Smooth muscle cell (in vitro differentiated cells): ENCODE measurements around the gene FMO5. TPM values are rescaled to one million over a fixed set of nuclear protein-coding genes. Genes with fewer than 3 reads are reported as not detected.

Source experiments
- DNase-seq: peaks from one replicate; lab custom pipeline; 2025; ENCODE audit not compliant: unreplicated experiment; lab: John Stamatoyannopoulos, UW
- H2AFZ ChIP-seq: fragments of 200-600 bp; sonication (generic); 2 replicates; pipeline ENCODE4 v1.6.0; 2016; ENCODE audit warnings: antibody characterized with exemption, low read depth, mild to moderate bottlenecking
- H3F3A ChIP-seq: fragments of 200-600 bp; sonication (generic); 2 replicates; pipeline ENCODE4 v1.6.0; 2017; ENCODE audit warnings: antibody characterized with exemption, low read depth
- H3K27ac ChIP-seq: fragments of 200-600 bp; sonication (generic); 2 replicates; pipeline ENCODE4 v1.5.1; 2016; ENCODE audit warnings: low read depth, mild to moderate bottlenecking
- H3K27me3 ChIP-seq: fragments of 200-600 bp; sonication (generic); 2 replicates; pipeline ENCODE4 v1.6.1; 2016; ENCODE audit warnings: low read depth, mild to moderate bottlenecking
- H3K36me3 ChIP-seq: fragments of 200-600 bp; sonication (generic); 2 replicates; pipeline ENCODE4 v1.5.1; 2016; ENCODE audit warnings: low read depth
- H3K4me1 ChIP-seq: fragments of 200-600 bp; sonication (generic); 2 replicates; pipeline ENCODE4 v1.5.1; 2016; ENCODE audit warnings: low read depth
- H3K4me2 ChIP-seq: fragments of 200-600 bp; sonication (generic); 2 replicates; pipeline ENCODE4 v1.6.0; 2016; ENCODE audit warnings: mild to moderate bottlenecking
- H3K4me3 ChIP-seq: fragments of 200-600 bp; sonication (generic); 2 replicates; pipeline ENCODE4 v1.5.1; 2016; ENCODE audit warnings: mild to moderate bottlenecking
- H3K79me2 ChIP-seq: fragments of 200-600 bp; sonication (generic); 2 replicates; pipeline ENCODE4 v1.6.0; 2016; ENCODE audit warnings: low read depth, mild to moderate bottlenecking
- H3K9ac ChIP-seq: fragments of 200-600 bp; sonication (generic); 2 replicates; pipeline ENCODE4 v1.6.0; 2016; ENCODE audit warnings: low read depth
- H3K9me3 ChIP-seq: fragments of 200-600 bp; sonication (generic); replicated peaks from 2 replicates; pipeline ENCODE4 v1.5.1; 2016; ENCODE audit warnings: low read depth
- H4K20me1 ChIP-seq: fragments of 200-600 bp; sonication (generic); 2 replicates; pipeline ENCODE4 v1.6.0; 2016; ENCODE audit warnings: low read depth
- CTCF ChIP-seq: fragments of 200-600 bp; sonication (generic); IDR thresholded peaks from 2 replicates; pipeline ENCODE4 v1.5.1; 2017; ENCODE audit warnings: borderline replicate concordance, mild to moderate bottlenecking, antibody characterized with exemption; ENCODE audit not compliant: insufficient read depth, poor library complexity, severe bottlenecking
- WGBS: methylation state at CpG from one replicate; pipeline ENCODE4 v1.1.7; 2016; ENCODE audit warnings: low lambda C conversion rate; 5-methylcytosine and 5-hydroxymethylcytosine counted together
- polyA plus RNA-seq: library from polyadenylated mRNA; unstranded; fragments of >200 nt; fragmentation: Nextera tagmentation; extraction: Ambion mirVana; gene quantifications from 2 replicates; pipeline ENCODE4 v1.2.1, GENCODE V29; 2016
- total RNA-seq: library from RNA; depleted of rRNA; stranded (reverse); fragments of >200 nt; gene quantifications from 2 replicates; pipeline ENCODE4 v1.2.3, GENCODE V29; 2014

The FMO5 gene
- total and polyA plus RNA-seq, 2 experiments from 2014 or later = 0.49 to 1.9 TPM

GRCh38 chr1:147245129-147245528 is 20.0 kb upstream of the FMO5 start:
- 88% methylated on average over 6 of the region's 6 CpGs for WGBS
- no peak overlapping the region for H2AFZ ChIP-seq
- no peak overlapping the region for H3K4me2 ChIP-seq
- no peaks in the 10 kb centered on the region for H3K27me3 ChIP-seq
- H3K9ac ChIP-seq = no peak overlapping the region
- no peaks in the 10 kb centered on the region for H3F3A ChIP-seq
- peaks cover 50% of the 10 kb centered on the region for H4K20me1 ChIP-seq
- H3K79me2 ChIP-seq = peaks cover 68% of the 10 kb centered on the region
- no peak for DNase-seq
- H3K4me3 ChIP-seq = no peak overlapping the region
- peaks cover 17% of the 10 kb centered on the region for H3K4me1 ChIP-seq
- H3K27ac ChIP-seq = no peak overlapping the region
- no peaks in the 10 kb centered on the region for H3K9me3 ChIP-seq
- TF ChIP-seq CTCF = no peak
- H3K36me3 ChIP-seq = no peaks in the 10 kb centered on the region

- peak overlapping the region; percentile 73 for H3K27ac ChIP-seq
- peak overlapping the region; percentile 97 for H2AFZ ChIP-seq
- no peaks in the 10 kb centered on the region for H3K9me3 ChIP-seq
- TF ChIP-seq CTCF = no peak
- H3K4me2 ChIP-seq = peak overlapping the region; percentile 90
- H3F3A ChIP-seq = no peaks in the 10 kb centered on the region
- H3K4me1 ChIP-seq = peaks cover 17% of the 10 kb centered on the region
- 9% methylated on average over 4 of the region's 4 CpGs for WGBS
- H3K79me2 ChIP-seq = peaks cover 55% of the 10 kb centered on the region
- DNase-seq = no peak
- peak overlapping the region; percentile 90 for H3K9ac ChIP-seq
- H4K20me1 ChIP-seq = peaks cover 42% of the 10 kb centered on the region
- no peaks in the 10 kb centered on the region for H3K27me3 ChIP-seq
- no peaks in the 10 kb centered on the region for H3K36me3 ChIP-seq
- peak overlapping the region; percentile 94 for H3K4me3 ChIP-seq
Observed at GRCh38 chr1:147243841-147244240, 18.7 kb upstream of the FMO5 start.

- no peaks in the 10 kb centered on the region for H3K27me3 ChIP-seq
- 2% methylated on average over 30 of the region's 30 CpGs for WGBS
- no peak for DNase-seq
Observed at GRCh38 chr1:147243228-147243685, 18.1 kb upstream of the FMO5 start.

More at GRCh38 chr1:147243228-147243685, 18.1 kb upstream of the FMO5 start:
- peak overlapping the region; percentile 73 for H3K27ac ChIP-seq
- peak overlapping the region; percentile 94 for H3K4me3 ChIP-seq
- peaks cover 49% of the 10 kb centered on the region for H3K79me2 ChIP-seq
- H3K9me3 ChIP-seq = no peaks in the 10 kb centered on the region
- H3K4me1 ChIP-seq = peaks cover 17% of the 10 kb centered on the region
- H2AFZ ChIP-seq = peak overlapping the region; percentile 97
- H3F3A ChIP-seq = no peaks in the 10 kb centered on the region
- peaks cover 37% of the 10 kb centered on the region for H4K20me1 ChIP-seq
- no peaks in the 10 kb centered on the region for H3K36me3 ChIP-seq
- TF ChIP-seq CTCF = no peak
- peak overlapping the region; percentile 90 for H3K9ac ChIP-seq
- H3K4me2 ChIP-seq = peak overlapping the region; percentile 90
